ENCODE measurements around the gene NAP1L4. TPM values are rescaled to one million over a fixed set of nuclear protein-coding genes. Genes with fewer than 3 reads are reported as not detected.

The NAP1L4 gene
- total and polyA plus RNA-seq, 2 of the 8 experiments (the other 6 are each of a cell fraction or from before 2014, with no cell fraction given), result 75.8 to 194 TPM

DNA sequence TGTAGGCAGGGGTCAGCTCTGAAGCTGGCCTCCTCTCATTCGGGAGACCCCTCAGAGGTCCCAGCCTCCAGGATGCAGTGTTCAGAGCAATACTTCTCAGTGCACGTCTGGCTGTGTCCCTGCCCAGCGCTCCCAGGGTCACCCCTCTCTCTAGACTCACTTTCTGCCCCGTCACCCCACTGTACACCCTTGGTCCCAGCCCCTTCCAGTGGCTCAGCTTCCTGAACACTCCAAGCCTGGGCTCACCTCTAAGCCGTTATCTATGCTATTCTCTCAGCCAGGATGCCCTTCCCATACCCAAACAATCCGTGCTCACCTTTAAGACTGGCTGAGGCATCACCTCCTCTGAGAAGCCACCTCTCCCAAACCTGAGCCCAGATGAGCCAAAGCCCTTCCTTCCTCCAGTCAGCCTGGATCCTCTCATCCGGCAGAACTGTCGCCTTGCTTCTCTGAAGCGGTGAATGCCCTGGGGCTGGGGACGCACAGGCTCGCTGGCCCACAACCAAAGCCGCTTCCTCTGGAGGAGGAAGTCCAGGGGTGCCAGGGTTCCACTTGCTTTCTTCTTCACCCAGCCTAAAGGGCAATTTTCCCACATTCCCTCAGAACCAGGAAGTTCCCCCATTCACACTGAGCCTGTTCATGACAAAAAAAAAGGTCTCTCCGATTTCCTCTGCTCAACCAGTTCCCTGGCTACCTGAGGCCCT is 92.9 kb downstream of the NAP1L4 start:
- no peaks in the 10 kb centered on the region for H4K20me1 ChIP-seq (replicated peaks in 1 of 2; ENCODE audit: control insufficient read depth in 1 of 2, insufficient read depth in 2 of 2, low read length in 2 of 2)
- H2BK15ac ChIP-seq (ENCODE audit: low read length), result peak overlapping the region; percentile 53; the same call in 1 of the 2 replicates
- ChIA-PET POLR2A (ENCODE audit: partially characterized antibody) (interaction anchor here (4.9 kb wide), 1 partner anchor 30 kb away, joined by 20 read pairs; the partner anchor contains the start of gene PHLDA2), CTCF (ENCODE audit: partially characterized antibody) (interaction anchor here (1.0 to 1.5 kb wide), 3 partner anchors 11 to 479 kb away, joined by 4 to 6 read pairs (median 6); no protein-coding TSS in a partner anchor)
- peaks cover 0 to 19% (median 14%) of the 10 kb centered on the region in 4 experiments; a peak in 5 of 7 replicates for H3K4me1 ChIP-seq (replicated peaks in 1 of 4; ENCODE audit: control insufficient read depth in 3 of 4, insufficient read depth in 4 of 4, low read length in 3 of 4)
- H3K4ac ChIP-seq (replicated peaks; ENCODE audit: insufficient read length, low read depth, low read length), result no peak overlapping the region
- no peak overlapping the region for H3K4me2 ChIP-seq (ENCODE audit: insufficient read depth in 1 of 2, low read depth in 2 of 2, low read length in 2 of 2)
- peak overlapping the region; percentile 81; the same call in 1 of the 2 replicates for H2BK12ac ChIP-seq (ENCODE audit: low read depth, low read length)
- WGBS, 2 experiments (ENCODE audit: extremely low coverage in 1 of 2, insufficient coverage in 1 of 2, insufficient read length in 1 of 2, insufficient replicate concordance in 2 of 2, low coverage in 1 of 2, low lambda C conversion rate in 2 of 2, missing lambda C conversion rate in 1 of 2), result 87% methylated on average over 13 of the region's 13 CpGs; no CpG with 5 or more reads in 1 of the 2 experiments
- H3K4me3 ChIP-seq (ENCODE audit: extremely low read depth in 1 of 4, insufficient read depth in 2 of 4, low read depth in 3 of 4, low read length in 4 of 4), result no peak overlapping the region
- no peak overlapping the region for H3K23ac ChIP-seq (ENCODE audit: insufficient read length)
- H3K79me1 ChIP-seq (ENCODE audit: low read depth, low read length), result no peaks in the 10 kb centered on the region
- no peak overlapping the region for H2BK5ac ChIP-seq (ENCODE audit: low read depth, low read length)
- H2BK20ac ChIP-seq (ENCODE audit: low read length), result peak overlapping the region; percentile 86
- no peaks in the 10 kb centered on the region for H3K36me3 ChIP-seq (ENCODE audit: control insufficient read depth in 2 of 4, insufficient read depth in 4 of 4, low read length in 3 of 4)
- H3K18ac ChIP-seq (ENCODE audit: extremely low read depth, low read length), result no peak overlapping the region
- no peak overlapping the region for H2AFZ ChIP-seq (ENCODE audit: low read length)
- H3K27ac ChIP-seq (ENCODE audit: low read depth, low read length), result no peak overlapping the region
- FAIRE-seq (no peak), DNase-seq (ENCODE audit: low read depth in 1 of 2, low spot score in 2 of 2) (no peak)
- H3K9me3 ChIP-seq (ENCODE audit: insufficient read depth in 2 of 2, low read depth in 1 of 2, low read length in 1 of 2), result peaks cover 0 to 4% of the 10 kb centered on the region in 2 experiments; a peak in 1 of 4 replicates
- peaks cover 0 to 27% (median 6%) of the 10 kb centered on the region in 4 experiments; a peak in 4 of 7 replicates for H3K27me3 ChIP-seq (replicated peaks in 1 of 4; ENCODE audit: control insufficient read depth in 3 of 4, extremely low read depth in 1 of 4, insufficient read depth in 3 of 4, low read length in 3 of 4)
- H3K56ac ChIP-seq (replicated peaks; ENCODE audit: insufficient read length, low read depth, low read length), result no peak overlapping the region
- no peak overlapping the region for H2AK5ac ChIP-seq (ENCODE audit: low read depth, low read length)
- H3K23me2 ChIP-seq (ENCODE audit: low read depth, low read length), result peaks cover 7% of the 10 kb centered on the region; the same call in 1 of the 2 replicates
- H3K79me2 ChIP-seq (ENCODE audit: control insufficient read depth in 1 of 2, insufficient read depth in 2 of 2, low read length in 2 of 2), result no peaks in the 10 kb centered on the region
- H3K9ac ChIP-seq (replicated peaks in 1 of 4; ENCODE audit: extremely low read depth in 1 of 4, low read depth in 3 of 4, low read length in 3 of 4), result no peak overlapping the region
- H4K5ac ChIP-seq (ENCODE audit: insufficient read length, low read depth, low read length), result no peak overlapping the region
- no peak overlapping the region for H2BK120ac ChIP-seq (replicated peaks; ENCODE audit: low read depth, low read length)
- H4K91ac ChIP-seq (replicated peaks; ENCODE audit: insufficient read length, low read length), result no peak overlapping the region
- no peak overlapping the region for H3K14ac ChIP-seq (ENCODE audit: insufficient read length)
- no peak overlapping the region for H4K8ac ChIP-seq (ENCODE audit: extremely low read depth, insufficient read depth, low read length)
- TF ChIP-seq POLR2A (IDR thresholded peaks at IDR 0.05; ENCODE audit: control extremely low read depth in 1 of 2, low read depth in 2 of 2, low read length in 2 of 2), result no peak
- no peak for TF ChIP-seq SIN3A (conservative IDR thresholded peaks at IDR 0.05 in 1 of 2, IDR thresholded peaks at IDR 0.05 in 1 of 2; ENCODE audit: low read depth in 1 of 2, low read length in 2 of 2)
- TF ChIP-seq RXRA (IDR thresholded peaks at IDR 0.05; ENCODE audit: insufficient read depth, low read depth, low read length), result no peak
- no peak for TF ChIP-seq FOSL1 (IDR thresholded peaks at IDR 0.05; ENCODE audit: insufficient read depth, low read depth, low read length)
- TF ChIP-seq, protein P1, sequence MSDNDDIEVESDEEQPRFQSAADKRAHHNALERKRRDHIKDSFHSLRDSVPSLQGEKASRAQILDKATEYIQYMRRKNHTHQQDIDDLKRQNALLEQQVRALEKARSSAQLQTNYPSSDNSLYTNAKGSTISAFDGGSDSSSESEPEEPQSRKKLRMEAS (IDR thresholded peaks at IDR 0.05), result no peak
- TF ChIP-seq TAF7 (optimal IDR thresholded peaks at IDR 0.05; ENCODE audit: borderline replicate concordance, low read depth, low read length), result no peak
- TF ChIP-seq E2F6 (IDR thresholded peaks at IDR 0.05), result no peak
- no peak for TF ChIP-seq MAFK (IDR thresholded peaks at IDR 0.05; ENCODE audit: low read depth, low read length)
- TF ChIP-seq RAD21 (IDR thresholded peaks at IDR 0.05 in 1 of 2, conservative IDR thresholded peaks at IDR 0.05 in 1 of 2; ENCODE audit: low read depth in 2 of 2, low read length in 2 of 2), result no peak
- TF ChIP-seq KDM1A (IDR thresholded peaks at IDR 0.05; ENCODE audit: borderline replicate concordance, low read length), result no peak
- TF ChIP-seq SIX5 (IDR thresholded peaks at IDR 0.05; ENCODE audit: low read depth, low read length), result no peak

Measured in H1 (cell line).